Measurements from ENCODE around the gene SFRP5. TPM values are rescaled to one million over a fixed set of nuclear protein-coding genes. Genes with fewer than 3 reads are reported as not detected.

The SFRP5 gene
- total RNA-seq, 1 donor from 2014 or later = 0.16 TPM

DNA sequence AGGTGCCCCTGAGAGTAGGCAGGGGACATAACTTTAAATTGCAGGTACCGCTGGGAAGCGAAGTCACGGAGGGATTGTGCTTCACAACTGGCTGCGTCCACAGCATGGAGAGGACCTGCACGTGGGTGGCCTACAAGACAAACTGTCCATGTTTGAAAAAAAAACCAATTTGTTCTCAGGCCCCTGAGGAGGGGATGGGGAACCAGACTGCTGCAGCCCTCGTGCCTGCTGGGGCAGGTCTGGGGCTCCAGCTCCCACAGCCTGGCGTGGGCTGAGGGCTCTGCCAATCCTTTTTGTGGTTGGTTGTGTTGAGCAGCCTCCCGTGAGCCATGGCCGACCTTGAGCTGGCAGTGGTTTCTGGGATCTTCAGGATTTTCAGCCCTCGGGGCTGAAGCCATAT, 9.7 kb downstream of the SFRP5 start:
- no peaks in the 10 kb centered on the region for H3K79me2 ChIP-seq (ENCODE audit: insufficient read depth, low read length)
- Mint-ChIP-seq H3K4me1 (ENCODE audit: low read depth, unreplicated experiment) (peaks cover 24% of the 10 kb centered on the region), H3K36me3 (ENCODE audit: low read depth, unreplicated experiment) (peaks cover 12% of the 10 kb centered on the region), H3K4me3 (ENCODE audit: unreplicated experiment) (no peak overlapping the region), H3K27me3 (ENCODE audit: low read depth, unreplicated experiment) (no peaks in the 10 kb centered on the region), H3K9me3 (ENCODE audit: unreplicated experiment) (no peaks in the 10 kb centered on the region), H3K27ac (ENCODE audit: unreplicated experiment) (no peak overlapping the region)
- no peaks in the 10 kb centered on the region for H3K4me1 ChIP-seq (ENCODE audit: insufficient read depth, low read length)
- no peaks in the 10 kb centered on the region for H3K9me3 ChIP-seq (ENCODE audit: insufficient read depth, low read depth, low read length)
- FAIRE-seq (no peak), DNase-seq (ENCODE audit: low read depth) (no peak)
- no peak overlapping the region for H3K4me3 ChIP-seq (ENCODE audit: insufficient read depth, low read depth, low read length)
- H3K9ac ChIP-seq (ENCODE audit: low read length) = no peak overlapping the region
- no peaks in the 10 kb centered on the region for H3K27me3 ChIP-seq (ENCODE audit: insufficient read depth, low read length)
- peaks cover 14% of the 10 kb centered on the region for H4K20me1 ChIP-seq (ENCODE audit: insufficient read depth, low read length)
- no peak overlapping the region for H2AFZ ChIP-seq (ENCODE audit: low read depth, low read length)
- TF ChIP-seq, protein P1, sequence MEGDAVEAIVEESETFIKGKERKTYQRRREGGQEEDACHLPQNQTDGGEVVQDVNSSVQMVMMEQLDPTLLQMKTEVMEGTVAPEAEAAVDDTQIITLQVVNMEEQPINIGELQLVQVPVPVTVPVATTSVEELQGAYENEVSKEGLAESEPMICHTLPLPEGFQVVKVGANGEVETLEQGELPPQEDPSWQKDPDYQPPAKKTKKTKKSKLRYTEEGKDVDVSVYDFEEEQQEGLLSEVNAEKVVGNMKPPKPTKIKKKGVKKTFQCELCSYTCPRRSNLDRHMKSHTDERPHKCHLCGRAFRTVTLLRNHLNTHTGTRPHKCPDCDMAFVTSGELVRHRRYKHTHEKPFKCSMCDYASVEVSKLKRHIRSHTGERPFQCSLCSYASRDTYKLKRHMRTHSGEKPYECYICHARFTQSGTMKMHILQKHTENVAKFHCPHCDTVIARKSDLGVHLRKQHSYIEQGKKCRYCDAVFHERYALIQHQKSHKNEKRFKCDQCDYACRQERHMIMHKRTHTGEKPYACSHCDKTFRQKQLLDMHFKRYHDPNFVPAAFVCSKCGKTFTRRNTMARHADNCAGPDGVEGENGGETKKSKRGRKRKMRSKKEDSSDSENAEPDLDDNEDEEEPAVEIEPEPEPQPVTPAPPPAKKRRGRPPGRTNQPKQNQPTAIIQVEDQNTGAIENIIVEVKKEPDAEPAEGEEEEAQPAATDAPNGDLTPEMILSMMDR (IDR thresholded peaks at IDR 0.05; ENCODE audit: insufficient read depth, low read depth, low read length) = no peak
- TF ChIP-seq EZH2 (IDR thresholded peaks at IDR 0.05; ENCODE audit: insufficient read depth, low read length) = no peak
- H3K4me2 ChIP-seq (ENCODE audit: low read length) = no peak overlapping the region
- H3K27ac ChIP-seq (ENCODE audit: low read depth, low read length) = no peak overlapping the region
- H3K36me3 ChIP-seq (ENCODE audit: insufficient read depth, low read length) = no peaks in the 10 kb centered on the region

DNA sequence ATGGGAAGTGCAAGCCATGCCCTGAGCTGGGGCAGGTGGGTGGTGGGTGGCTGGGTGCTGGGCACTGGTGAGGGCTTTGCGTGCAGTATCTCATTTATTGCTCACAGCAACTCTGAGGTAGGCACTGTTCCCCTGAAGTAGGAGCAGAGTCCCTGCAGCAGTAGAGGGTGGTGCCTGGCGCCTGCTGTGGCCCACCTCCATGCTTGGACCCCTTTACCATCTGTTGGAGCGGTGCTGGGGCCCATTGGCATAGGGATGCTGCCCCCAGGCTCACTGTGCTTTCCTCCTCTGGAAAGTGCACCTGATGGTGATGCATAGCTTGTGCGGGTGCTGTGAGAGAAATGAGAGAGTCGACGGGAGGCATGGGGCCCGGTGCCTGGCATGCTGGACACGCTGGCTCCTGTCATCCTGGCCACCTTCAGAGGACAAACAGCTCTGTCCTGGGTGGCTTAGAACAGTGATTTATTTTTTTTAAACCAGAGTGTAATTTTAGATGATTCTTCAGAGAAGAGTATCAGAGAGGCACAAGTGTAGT, 10.4 kb downstream of the SFRP5 start:
- no peak overlapping the region for H3K4me2 ChIP-seq (ENCODE audit: low read length)
- no peak overlapping the region for H3K9ac ChIP-seq (ENCODE audit: low read length)
- no peak overlapping the region for H2AFZ ChIP-seq (ENCODE audit: low read depth, low read length)
- no peaks in the 10 kb centered on the region for H3K9me3 Mint-ChIP-seq (ENCODE audit: unreplicated experiment)
- FAIRE-seq (no peak), DNase-seq (ENCODE audit: low read depth) (no peak)
- H3K36me3 ChIP-seq (ENCODE audit: insufficient read depth, low read length) = no peaks in the 10 kb centered on the region
- no peaks in the 10 kb centered on the region for H3K4me1 ChIP-seq (ENCODE audit: insufficient read depth, low read length)
- no peak overlapping the region for H3K27ac Mint-ChIP-seq (ENCODE audit: unreplicated experiment)
- no peak overlapping the region for H3K27ac ChIP-seq (ENCODE audit: low read depth, low read length)
- H3K9me3 ChIP-seq (ENCODE audit: insufficient read depth, low read depth, low read length) = no peaks in the 10 kb centered on the region
- no peaks in the 10 kb centered on the region for H3K79me2 ChIP-seq (ENCODE audit: insufficient read depth, low read length)
- TF ChIP-seq, protein P1 (IDR thresholded peaks at IDR 0.05; ENCODE audit: insufficient read depth, low read depth, low read length) = no peak
- TF ChIP-seq EZH2 (IDR thresholded peaks at IDR 0.05; ENCODE audit: insufficient read depth, low read length) = no peak
- H3K4me1 Mint-ChIP-seq (ENCODE audit: low read depth, unreplicated experiment) = peaks cover 24% of the 10 kb centered on the region
- H3K36me3 Mint-ChIP-seq (ENCODE audit: low read depth, unreplicated experiment) = peaks cover 12% of the 10 kb centered on the region
- H3K4me3 ChIP-seq (ENCODE audit: insufficient read depth, low read depth, low read length) = no peak overlapping the region
- H3K27me3 Mint-ChIP-seq (ENCODE audit: low read depth, unreplicated experiment) = no peaks in the 10 kb centered on the region
- no peaks in the 10 kb centered on the region for H3K27me3 ChIP-seq (ENCODE audit: insufficient read depth, low read length)
- peaks cover 17% of the 10 kb centered on the region for H4K20me1 ChIP-seq (ENCODE audit: insufficient read depth, low read length)
- H3K4me3 Mint-ChIP-seq (ENCODE audit: unreplicated experiment) = peak overlapping the region; percentile 6

DNA sequence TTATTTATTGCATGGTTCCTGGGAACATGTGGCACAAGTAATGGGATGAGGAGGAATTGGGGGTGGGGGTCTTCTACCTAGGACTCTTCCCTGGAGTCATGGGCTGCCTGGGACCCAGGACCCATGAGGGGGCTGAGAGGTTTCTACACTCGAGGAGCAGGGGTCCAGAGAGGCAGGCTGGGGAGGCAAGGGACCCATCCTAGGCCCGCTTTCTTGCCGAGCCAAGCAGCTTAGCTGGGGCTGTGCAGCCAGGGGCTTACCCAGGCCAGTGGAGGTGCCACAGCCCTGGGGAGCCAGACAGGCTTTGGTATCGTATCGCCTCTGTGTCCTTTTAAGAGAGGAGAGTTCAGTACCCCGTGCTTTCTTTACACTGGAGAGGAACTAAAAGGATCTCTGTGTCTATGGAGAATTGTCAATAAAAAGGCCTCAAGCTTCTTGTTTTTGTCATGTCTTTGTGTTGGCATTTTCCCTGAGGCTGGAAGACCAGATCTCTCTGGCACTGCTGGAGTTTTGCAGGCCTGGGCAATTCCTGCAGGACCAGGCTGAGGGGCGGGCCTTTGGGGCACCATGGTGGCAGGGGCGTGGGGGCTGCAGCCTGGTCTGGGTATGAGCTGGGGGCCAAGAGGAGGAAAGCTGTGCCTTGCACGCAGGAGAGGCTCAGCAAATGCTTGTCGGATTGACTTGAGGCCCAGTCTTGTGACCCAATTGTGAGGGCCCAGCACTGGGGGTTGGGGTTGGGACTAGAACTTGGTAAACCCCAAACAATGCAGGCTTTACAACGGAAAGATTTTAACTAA, 11.1 kb downstream of the SFRP5 start:
- H3K27ac Mint-ChIP-seq (ENCODE audit: unreplicated experiment) = peak overlapping the region; percentile 53
- TF ChIP-seq, protein P1 (IDR thresholded peaks at IDR 0.05; ENCODE audit: insufficient read depth, low read depth, low read length) = no peak
- no peak for TF ChIP-seq EZH2 (IDR thresholded peaks at IDR 0.05; ENCODE audit: insufficient read depth, low read length)
- FAIRE-seq (no peak), DNase-seq (ENCODE audit: low read depth) (no peak)
- Histone ChIP-seq H4K20me1 (ENCODE audit: insufficient read depth, low read length) (peaks cover 22% of the 10 kb centered on the region), H3K4me2 (ENCODE audit: low read length) (no peak overlapping the region), H3K27me3 (ENCODE audit: insufficient read depth, low read length) (no peaks in the 10 kb centered on the region), H3K9ac (ENCODE audit: low read length) (no peak overlapping the region), H3K79me2 (ENCODE audit: insufficient read depth, low read length) (no peaks in the 10 kb centered on the region), H2AFZ (ENCODE audit: low read depth, low read length) (no peak overlapping the region), H3K36me3 (ENCODE audit: insufficient read depth, low read length) (no peaks in the 10 kb centered on the region), H3K4me3 (ENCODE audit: insufficient read depth, low read depth, low read length) (no peak overlapping the region), H3K4me1 (ENCODE audit: insufficient read depth, low read length) (no peaks in the 10 kb centered on the region), H3K27ac (ENCODE audit: low read depth, low read length) (no peak overlapping the region), H3K9me3 (ENCODE audit: insufficient read depth, low read depth, low read length) (no peaks in the 10 kb centered on the region)
- peaks cover 24% of the 10 kb centered on the region for H3K4me1 Mint-ChIP-seq (ENCODE audit: low read depth, unreplicated experiment)
- no peak overlapping the region for H3K4me3 Mint-ChIP-seq (ENCODE audit: unreplicated experiment)
- H3K9me3 Mint-ChIP-seq (ENCODE audit: unreplicated experiment) = no peaks in the 10 kb centered on the region
- no peaks in the 10 kb centered on the region for H3K27me3 Mint-ChIP-seq (ENCODE audit: low read depth, unreplicated experiment)
- peaks cover 9% of the 10 kb centered on the region for H3K36me3 Mint-ChIP-seq (ENCODE audit: low read depth, unreplicated experiment)

Measured in astrocyte (in vitro differentiated cells and primary cell).